DOHH2 (cell line): Measurements from ENCODE around the gene TRIM45.

Experiments used
- H3F3A ChIP-seq: fragments of 200-600 bp; sonication (generic), shearing (Covaris generic); 2 replicates; pipeline ENCODE4 v1.6.0; 2016; ENCODE audit warnings: antibody characterized with exemption, mild to moderate bottlenecking; ENCODE audit not compliant: control insufficient read depth, insufficient read depth
- H3K27ac ChIP-seq: fragments of 200-600 bp; sonication (generic); 2 replicates; pipeline ENCODE4 v1.5.1; 2014; ENCODE audit warnings: low read depth, mild to moderate bottlenecking, low read length, moderate library complexity
- H3K27me3 ChIP-seq: fragments of 200-600 bp; sonication (generic); 2 replicates; pipeline ENCODE4 v1.6.1; 2014; ENCODE audit warnings: mild to moderate bottlenecking, low read length, mixed read lengths; ENCODE audit not compliant: control insufficient read depth
- H3K36me3 ChIP-seq: fragments of 200-600 bp; sonication (generic); 2 replicates; pipeline ENCODE4 v1.6.1; 2014; ENCODE audit warnings: mild to moderate bottlenecking, low read length, moderate library complexity, mixed read lengths; ENCODE audit not compliant: control insufficient read depth
- H3K4me1 ChIP-seq: fragments of 200-600 bp; sonication (generic); 2 replicates; pipeline ENCODE4 v1.6.1; 2014; ENCODE audit warnings: mild to moderate bottlenecking, low read length, mixed read lengths; ENCODE audit not compliant: control insufficient read depth
- H3K4me2 ChIP-seq: fragments of 200-600 bp; sonication (generic); 2 replicates; pipeline ENCODE4 v1.6.0; 2014; ENCODE audit warnings: mild to moderate bottlenecking, low read length, moderate library complexity
- H3K4me3 ChIP-seq: fragments of 200-600 bp; sonication (generic); 2 replicates; pipeline ENCODE4 v1.5.1; 2014; ENCODE audit warnings: mild to moderate bottlenecking, low read length, mixed read lengths
- H3K79me2 ChIP-seq: fragments of 200-600 bp; sonication (generic); 2 replicates; pipeline ENCODE4 v1.6.1; 2014; ENCODE audit warnings: mild to moderate bottlenecking, low read length, mixed read lengths; ENCODE audit not compliant: control insufficient read depth
- H3K9me2 ChIP-seq: fragments of 200-600 bp; sonication (generic); replicated peaks from 2 replicates; pipeline ENCODE4 v1.6.1; 2014; ENCODE audit warnings: mild to moderate bottlenecking, low read length, mixed read lengths; ENCODE audit not compliant: control insufficient read depth
- H3K9me3 ChIP-seq: fragments of 200-600 bp; sonication (generic); 2 replicates; pipeline ENCODE4 v1.6.1; 2014; ENCODE audit warnings: antibody characterized with exemption, low read length, mixed read lengths; ENCODE audit not compliant: control insufficient read depth, insufficient read depth
- H4K20me1 ChIP-seq: fragments of 200-600 bp; sonication (generic); 2 replicates; pipeline ENCODE4 v1.6.0; 2014; ENCODE audit warnings: low read depth, mild to moderate bottlenecking, antibody characterized with exemption, low read length, moderate library complexity; ENCODE audit not compliant: control insufficient read depth, insufficient read depth
- CTCF ChIP-seq: fragments of 200-600 bp; sonication (generic); IDR thresholded peaks from one replicate; pipeline ENCODE4 v1.5.1; 2014; ENCODE audit warnings: antibody characterized with exemption, mild to moderate bottlenecking, low read depth, low read length; ENCODE audit not compliant: poor library complexity, severe bottlenecking
- EZH2phosphoT487 ChIP-seq: fragments of 200-600 bp; sonication (generic); IDR thresholded peaks from 2 replicates; pipeline ENCODE4 v1.6.1; 2017; ENCODE audit warnings: borderline replicate concordance, mild to moderate bottlenecking, antibody characterized with exemption, low read length, moderate library complexity, mixed read lengths

TRIM45 gene

DNA sequence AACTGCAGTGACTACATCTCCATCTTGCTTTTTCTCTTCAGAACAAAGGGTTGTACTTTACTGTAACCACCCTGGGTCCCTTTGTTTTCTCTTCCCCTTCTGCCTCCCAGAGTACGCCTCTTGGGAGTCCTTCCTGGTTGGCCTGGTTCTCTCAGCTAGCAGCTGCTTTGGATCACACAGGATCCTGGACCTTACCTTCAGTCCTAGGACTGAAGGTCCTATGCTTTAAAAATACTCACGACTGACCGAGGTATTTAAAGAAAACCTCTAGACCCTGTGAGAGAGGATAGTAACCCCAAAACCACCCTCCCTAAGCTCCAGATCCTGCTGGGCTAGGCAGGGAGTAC is 4.8 kb downstream of the TRIM45 start:
- TF ChIP-seq CTCF (no peak), EZH2phosphoT487 (no peak)
- no peaks in the 10 kb centered on the region for H4K20me1 ChIP-seq
- H3K27ac ChIP-seq, result no peak overlapping the region
- no peaks in the 10 kb centered on the region for H3K9me2 ChIP-seq
- H3K4me3 ChIP-seq, result no peak overlapping the region
- H3K36me3 ChIP-seq, result no peaks in the 10 kb centered on the region
- H3F3A ChIP-seq, result no peaks in the 10 kb centered on the region
- no peaks in the 10 kb centered on the region for H3K79me2 ChIP-seq
- no peak overlapping the region for H3K4me2 ChIP-seq
- no peaks in the 10 kb centered on the region for H3K9me3 ChIP-seq
- peaks cover 7% of the 10 kb centered on the region; the same call in 1 of the 2 replicates for H3K4me1 ChIP-seq
- H3K27me3 ChIP-seq, result peaks cover 7% of the 10 kb centered on the region

- Histone ChIP-seq H3K4me1 (peaks cover 6% of the 10 kb centered on the region; the same call in 1 of the 2 replicates), H3K27ac (no peak overlapping the region), H3K79me2 (no peaks in the 10 kb centered on the region), H3K36me3 (no peaks in the 10 kb centered on the region), H3K9me3 (no peaks in the 10 kb centered on the region), H3F3A (no peaks in the 10 kb centered on the region), H3K9me2 (no peaks in the 10 kb centered on the region), H3K27me3 (peaks cover 6% of the 10 kb centered on the region), H3K4me2 (no peak overlapping the region), H3K4me3 (no peak overlapping the region), H4K20me1 (no peaks in the 10 kb centered on the region)
- TF ChIP-seq EZH2phosphoT487 (no peak), CTCF (no peak)
Observed at GRCh38 chr1:117116090-117116783, 5.3 kb downstream of the TRIM45 start.

DNA sequence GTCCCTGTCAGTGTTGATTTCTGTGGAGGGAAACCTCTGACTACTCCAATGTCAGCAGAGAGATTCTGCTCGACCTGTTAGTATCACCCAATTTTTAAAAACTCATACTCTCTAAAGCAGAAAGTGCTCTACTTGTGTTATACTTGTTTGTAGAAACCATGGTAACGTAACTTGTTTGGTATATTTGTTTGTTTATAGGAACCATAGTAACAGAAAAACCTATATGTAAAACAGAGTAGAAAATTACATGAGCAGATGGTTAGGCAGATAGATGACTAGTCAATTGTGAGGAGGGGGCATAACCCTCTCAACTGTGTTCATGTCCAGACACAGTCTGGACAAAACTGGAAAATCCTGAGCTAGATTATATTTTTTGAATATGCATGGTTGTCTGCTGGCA is 6.7 kb downstream of the TRIM45 start:
- Histone ChIP-seq H3K4me2 (no peak overlapping the region), H3K4me3 (no peak overlapping the region), H4K20me1 (no peaks in the 10 kb centered on the region), H3K79me2 (no peaks in the 10 kb centered on the region), H3K27ac (no peak overlapping the region), H3K27me3 (no peaks in the 10 kb centered on the region), H3K4me1 (no peaks in the 10 kb centered on the region), H3K9me3 (no peaks in the 10 kb centered on the region), H3K36me3 (no peaks in the 10 kb centered on the region), H3K9me2 (no peaks in the 10 kb centered on the region), H3F3A (no peaks in the 10 kb centered on the region)
- TF ChIP-seq EZH2phosphoT487 (no peak), CTCF (no peak)
